ENCODE results near the gene ARHGAP28.

ARHGAP28 gene

GRCh38 chr18:6732952-6733351, 3.4 kb downstream of the ARHGAP28 start:
- DNase-seq = no peak

GRCh38 chr18:6733758-6734157, 4.2 kb downstream of the ARHGAP28 start:
- no peak for DNase-seq

GRCh38 chr18:6734726-6735430, 5.4 kb downstream of the ARHGAP28 start:
- DNase-seq = no peak

GRCh38 chr18:6737833-6738232, 8.3 kb downstream of the ARHGAP28 start:
- DNase-seq = no peak

- DNase-seq = no peak
These were observed 9.1 kb downstream of the ARHGAP28 start for GRCh38 chr18:6738622-6739021.

- DNase-seq = no peak
These were observed 11.7 kb downstream of the ARHGAP28 start for GRCh38 chr18:6741232-6741663.

- no peak for DNase-seq
These were observed 12.3 kb downstream of the ARHGAP28 start for GRCh38 chr18:6741786-6742185.

- no peak for DNase-seq
These were observed 14.5 kb downstream of the ARHGAP28 start for GRCh38 chr18:6743999-6744398.

- DNase-seq = no peak
These were observed 15.4 kb downstream of the ARHGAP28 start for GRCh38 chr18:6744816-6745455.

GRCh38 chr18:6745504-6746031, 16.1 kb downstream of the ARHGAP28 start:
- DNase-seq = no peak

GRCh38 chr18:6746386-6746960, 17.0 kb downstream of the ARHGAP28 start:
- no peak for DNase-seq

- DNase-seq = no peak
These were observed 18.1 kb downstream of the ARHGAP28 start for GRCh38 chr18:6747646-6748045.

GRCh38 chr18:6748241-6748640, 18.7 kb downstream of the ARHGAP28 start:
- no peak for DNase-seq

- DNase-seq = no peak
These were observed 20.9 kb downstream of the ARHGAP28 start for GRCh38 chr18:6750411-6750810.

GRCh38 chr18:6751222-6751621, 21.7 kb downstream of the ARHGAP28 start:
- DNase-seq = no peak

- no peak for DNase-seq
These were observed 22.8 kb downstream of the ARHGAP28 start for GRCh38 chr18:6752202-6752860.

GRCh38 chr18:6755107-6755506, 25.6 kb downstream of the ARHGAP28 start:
- DNase-seq = no peak

- DNase-seq = no peak
These were observed 28.4 kb downstream of the ARHGAP28 start for GRCh38 chr18:6757931-6758330.

- no peak for DNase-seq
These were observed 30.1 kb downstream of the ARHGAP28 start for GRCh38 chr18:6759579-6759978.

GRCh38 chr18:6763524-6763923, 34.0 kb downstream of the ARHGAP28 start:
- no peak for DNase-seq

GRCh38 chr18:6764382-6764781, 34.9 kb downstream of the ARHGAP28 start:
- DNase-seq = no peak

- no peak for DNase-seq
These were observed 44.3 kb downstream of the ARHGAP28 start for GRCh38 chr18:6773777-6774176.

GRCh38 chr18:6775237-6775636, 45.7 kb downstream of the ARHGAP28 start:
- no peak for DNase-seq

GRCh38 chr18:6775702-6776101, 46.2 kb downstream of the ARHGAP28 start:
- DNase-seq = no peak
